Activated CD8-positive, alpha-beta memory T cell treated with anti-CD3 and anti-CD28 coated beads, Interleukin-2, amount 50 U/mL, for 48 hours (primary cell): ENCODE results near the gene SDK2.
"Not testable (repeated sequence)": the region's sequence is repeated elsewhere in the genome, so short reads cannot be mapped to it uniquely, and the experiment has no call there.

ENCODE experiments used
- DNase-seq: peaks from one replicate; pipeline ENCODE4 v3.0.0-alpha.2; 2020

Gene SDK2

GRCh38 chr17:73472715-73473114 is 171.5 kb downstream of the SDK2 start:
- not testable (repeated sequence) for DNase-seq

GRCh38 chr17:73471924-73472323 is 172.3 kb downstream of the SDK2 start:
- no peak for DNase-seq

DNA sequence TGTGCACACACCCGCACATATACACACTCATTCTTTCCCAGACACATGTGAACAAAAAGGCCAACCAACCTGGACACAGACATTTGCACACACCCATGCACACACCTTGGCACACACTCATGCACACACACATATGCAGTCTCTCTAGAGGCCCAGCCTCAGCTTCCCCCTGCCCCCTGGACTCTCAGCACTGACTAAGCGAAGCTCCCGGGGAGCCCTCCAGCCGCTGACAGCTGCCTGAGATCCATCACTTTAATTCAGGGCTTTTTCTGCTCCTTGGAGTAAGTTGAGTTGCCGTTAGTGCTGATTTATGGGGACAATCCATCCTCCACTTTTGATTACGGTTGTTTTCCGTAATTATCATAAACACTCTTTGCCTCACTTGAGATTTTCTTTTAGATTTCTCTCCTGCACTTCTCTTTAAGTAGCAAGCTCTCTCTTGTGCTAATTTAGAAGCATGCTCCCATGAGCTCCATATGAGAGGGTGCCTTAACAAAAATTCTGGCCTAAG is 173.9 kb downstream of the SDK2 start:
- no peak for DNase-seq

DNA sequence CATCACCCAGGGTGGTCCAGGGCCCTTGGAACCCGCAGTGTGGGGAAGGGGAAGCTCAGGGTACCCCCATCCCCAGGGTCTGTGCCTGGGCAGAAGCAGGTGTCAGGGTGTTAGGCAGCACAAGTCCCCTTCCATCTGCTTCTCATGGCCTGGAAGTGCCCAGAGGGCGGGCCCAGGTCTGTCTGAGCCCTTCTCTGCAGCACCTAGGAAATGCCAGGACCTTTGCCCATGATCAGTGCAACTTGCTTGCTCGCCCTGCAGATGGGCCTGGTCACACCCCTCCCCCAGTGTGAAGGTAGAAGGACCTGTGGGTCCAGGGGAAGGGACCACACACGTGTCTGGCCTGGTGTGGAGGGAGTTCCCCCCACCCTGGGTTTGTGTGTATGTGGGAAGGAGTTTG is 174.9 kb downstream of the SDK2 start:
- DNase-seq: no peak

DNA sequence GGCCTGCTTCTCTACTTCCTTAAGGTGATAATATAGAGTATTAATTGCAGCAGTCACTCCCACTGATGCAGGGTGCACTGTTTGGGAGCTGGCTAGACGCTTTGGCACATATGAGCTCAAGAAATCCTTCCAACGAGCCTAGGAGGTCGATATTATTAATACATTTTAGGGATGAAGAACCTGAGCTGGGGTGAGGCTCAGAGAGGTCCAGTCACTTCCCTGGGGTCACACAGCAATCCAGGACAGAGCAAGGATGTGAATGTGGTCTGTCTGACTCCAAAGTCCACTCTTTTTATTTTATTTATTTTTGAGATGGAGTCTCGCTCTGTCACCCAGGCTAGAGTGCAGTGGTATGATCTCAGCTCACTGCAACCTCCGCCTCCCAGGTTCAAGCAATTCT is 176.0 kb downstream of the SDK2 start:
- DNase-seq: no peak

GRCh38 chr17:73467651-73468050 is 176.6 kb downstream of the SDK2 start:
- DNase-seq: no peak

GRCh38 chr17:73466704-73467433 is 177.4 kb downstream of the SDK2 start:
- DNase-seq: no peak

DNA sequence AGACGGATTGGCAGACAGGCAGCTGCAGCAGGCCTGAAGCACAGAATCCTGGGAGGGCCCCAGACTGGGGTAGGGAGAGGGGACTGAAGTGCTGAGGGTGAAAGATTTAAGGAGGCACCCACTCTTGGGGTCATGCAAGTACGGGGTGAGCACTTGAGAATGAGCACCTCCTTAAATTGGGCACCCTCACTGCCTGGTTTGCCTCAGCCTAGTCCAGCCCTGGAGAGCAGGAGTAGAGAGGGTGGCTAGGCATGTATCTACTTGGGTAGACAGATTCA is 178.4 kb downstream of the SDK2 start:
- DNase-seq: no peak

DNA sequence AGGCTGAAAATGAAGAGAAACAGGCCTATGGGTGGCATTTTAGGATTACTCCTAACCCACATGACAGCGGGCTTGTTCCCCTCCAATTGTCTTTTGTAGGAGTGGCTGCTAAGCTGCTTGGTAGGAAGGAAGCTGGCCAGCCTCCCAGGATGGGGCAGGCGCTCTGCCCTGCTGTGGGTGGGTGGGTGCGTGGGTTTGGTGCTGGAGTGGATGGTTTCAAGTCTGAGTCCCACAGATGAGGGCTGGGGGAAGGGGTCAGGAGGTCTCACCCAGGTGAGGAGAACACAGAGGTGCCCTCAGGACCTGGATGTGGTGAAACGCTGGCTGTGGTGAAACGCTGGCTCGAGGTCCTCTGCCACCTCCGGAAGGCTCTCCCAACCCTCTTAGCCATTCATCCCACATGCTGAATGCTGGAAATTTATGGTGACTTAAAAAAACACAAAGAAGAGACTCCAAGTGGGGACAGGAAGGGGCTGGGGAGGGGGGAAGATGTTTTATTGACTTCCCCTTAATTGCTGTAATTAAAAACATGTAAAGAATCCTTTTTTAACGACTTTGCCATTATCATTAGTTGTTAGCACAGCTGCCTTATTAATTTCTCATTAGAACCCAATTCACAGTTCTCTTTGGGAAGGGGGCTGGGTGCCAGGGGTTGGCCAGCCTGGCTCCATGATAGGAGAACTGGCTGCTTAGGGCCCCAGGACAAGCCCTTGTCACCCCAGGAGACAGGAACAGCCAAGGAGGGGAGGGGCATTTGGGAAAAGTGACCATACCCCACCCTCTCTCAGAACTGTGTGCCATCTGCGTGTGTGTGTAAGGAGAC is 178.9 kb downstream of the SDK2 start:
- DNase-seq: no peak

- DNase-seq: no peak
Observed at GRCh38 chr17:73464447-73464846, 179.8 kb downstream of the SDK2 start.

GRCh38 chr17:73463821-73464220 is 180.4 kb downstream of the SDK2 start:
- no peak for DNase-seq

GRCh38 chr17:73462823-73463222 is 181.4 kb downstream of the SDK2 start:
- DNase-seq: no peak

DNA sequence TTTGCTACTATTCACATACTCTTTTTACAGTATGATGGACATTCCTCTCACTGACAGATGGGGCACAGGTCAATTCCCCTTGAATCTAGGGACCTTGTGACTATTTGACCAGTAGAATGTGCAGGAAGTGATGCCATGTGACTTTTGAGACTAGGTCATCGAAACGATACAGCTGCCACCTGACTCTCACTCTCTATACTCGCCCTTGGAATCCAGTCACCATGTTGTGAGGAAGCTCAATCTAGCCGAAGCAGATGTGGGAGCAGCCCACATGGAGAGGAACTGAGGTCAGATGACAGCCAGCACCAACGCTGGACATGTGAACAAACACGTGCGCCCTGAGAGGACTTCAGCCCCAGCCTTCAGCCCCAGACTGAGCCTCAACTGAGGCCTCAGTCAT is 184.3 kb downstream of the SDK2 start:
- no peak for DNase-seq

- DNase-seq: no peak
Observed at GRCh38 chr17:73455767-73456166, 188.5 kb downstream of the SDK2 start.

DNA sequence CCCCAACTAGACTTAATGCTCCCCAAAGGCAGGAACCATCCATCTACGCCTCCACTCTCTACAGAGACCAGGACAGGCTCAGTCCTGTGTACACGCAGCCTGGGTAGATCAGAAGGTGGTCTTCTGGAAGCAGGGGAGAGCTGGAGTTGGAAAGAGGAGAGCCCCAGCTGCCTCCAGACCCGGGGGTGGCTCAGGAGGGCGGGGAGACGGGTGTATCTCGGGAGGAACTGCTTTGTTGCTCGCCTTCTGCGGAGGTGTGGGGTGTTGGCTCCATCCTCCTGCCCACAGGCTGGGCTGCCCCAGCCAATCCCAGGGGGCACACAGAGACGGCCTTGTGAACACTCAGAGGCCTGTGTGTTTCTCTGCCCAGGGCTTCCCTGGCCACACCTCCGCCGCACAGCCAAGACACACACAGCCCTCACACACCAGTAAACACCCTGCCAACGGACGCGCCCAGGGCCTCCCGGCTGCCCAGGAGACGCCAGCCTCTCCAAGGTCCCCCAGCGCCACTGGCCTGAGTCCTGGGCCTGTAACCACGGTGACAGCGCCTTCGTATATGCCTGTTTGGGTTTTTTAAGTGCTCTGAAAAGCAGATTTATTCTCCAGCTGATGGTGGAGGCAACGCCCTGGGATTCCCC is 189.1 kb downstream of the SDK2 start:
- DNase-seq: no peak

- DNase-seq: not testable (repeated sequence)
Observed at GRCh38 chr17:73453494-73453893, 190.8 kb downstream of the SDK2 start.

DNA sequence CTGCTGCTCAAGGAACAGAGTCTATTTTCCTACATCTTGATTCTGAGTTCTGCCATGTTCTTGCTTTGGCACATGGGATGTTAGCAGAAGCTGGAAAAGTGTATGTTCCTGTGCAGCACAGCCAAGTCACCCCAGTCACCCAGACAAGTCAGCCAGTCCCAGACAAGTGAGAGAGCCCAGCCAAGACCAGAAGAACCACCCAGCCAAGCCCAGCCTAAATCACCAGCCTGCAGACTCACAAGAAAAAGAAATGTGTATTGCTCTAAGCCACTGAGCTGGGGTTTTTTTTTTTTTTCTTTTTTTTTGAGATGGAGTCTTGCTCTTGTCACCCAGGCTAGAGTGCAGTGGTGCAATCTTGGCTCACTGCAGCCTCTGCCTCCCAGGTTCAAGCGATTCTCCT is 191.2 kb downstream of the SDK2 start:
- DNase-seq: no peak

DNA sequence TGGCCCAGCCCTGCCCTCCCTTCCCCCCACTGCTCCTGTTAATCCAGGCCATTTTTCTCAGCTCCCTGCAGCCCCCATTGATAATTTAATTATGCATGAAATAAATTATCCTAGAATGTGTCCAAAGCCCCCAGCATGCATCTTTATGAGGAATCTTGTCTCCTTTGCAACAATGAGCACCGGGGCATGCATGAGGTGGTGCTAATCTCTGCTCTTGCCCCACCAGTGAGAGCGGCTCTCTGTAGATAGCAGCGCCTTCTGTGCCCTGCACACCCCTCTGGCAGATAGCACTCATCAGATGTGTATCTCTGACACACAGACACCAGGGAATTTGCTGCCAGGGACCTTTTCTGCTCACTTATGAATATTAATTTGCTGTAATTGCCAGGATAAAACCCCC is 192.2 kb downstream of the SDK2 start:
- DNase-seq: no peak

GRCh38 chr17:73447319-73447718 is 196.9 kb downstream of the SDK2 start:
- no peak for DNase-seq

- DNase-seq: no peak
Observed at GRCh38 chr17:73446617-73447016, 197.6 kb downstream of the SDK2 start.

DNA sequence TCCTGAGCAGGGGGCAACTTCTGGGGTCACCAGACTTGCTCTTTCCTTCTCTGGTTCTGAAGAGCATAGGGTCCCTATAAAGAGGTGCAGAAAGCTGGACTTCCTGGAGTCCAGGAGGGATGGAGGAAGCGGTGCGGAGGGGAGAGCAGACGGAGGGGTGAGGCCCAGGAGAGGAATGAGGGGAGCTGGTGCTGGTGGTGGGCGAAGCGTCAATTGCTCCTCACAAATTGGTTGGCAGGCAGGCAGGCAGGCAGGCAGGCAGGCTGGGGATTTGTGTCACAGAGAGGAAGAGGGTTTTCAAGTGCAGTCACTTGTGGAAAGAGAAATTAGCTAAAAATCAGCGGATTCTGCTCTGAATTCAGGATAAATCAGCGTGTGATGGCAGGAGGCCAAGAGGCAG is 198.8 kb downstream of the SDK2 start:
- no peak for DNase-seq

DNA sequence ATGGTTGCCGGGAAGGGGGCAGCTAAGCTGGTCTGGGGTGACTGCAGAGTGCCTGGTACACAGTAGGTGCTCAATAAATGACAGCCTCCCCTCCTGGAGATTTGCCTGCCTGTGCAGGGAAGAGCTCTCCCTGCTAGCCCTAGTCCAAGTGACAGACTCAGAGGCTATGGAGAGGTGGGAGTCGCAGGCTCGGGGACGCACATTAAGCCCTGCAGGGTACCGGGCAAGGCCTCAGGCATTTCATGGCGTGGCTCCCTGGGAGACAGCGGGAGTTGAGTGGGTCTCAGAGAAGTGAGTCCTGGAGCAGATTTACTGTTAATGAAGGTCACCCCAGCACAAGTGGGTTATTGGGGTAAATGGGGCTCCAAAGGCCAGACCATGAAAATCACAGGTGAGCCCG is 200.2 kb downstream of the SDK2 start:
- DNase-seq: no peak

GRCh38 chr17:73439597-73439996 is 204.6 kb downstream of the SDK2 start:
- DNase-seq: no peak

GRCh38 chr17:73437826-73438225 is 206.4 kb downstream of the SDK2 start:
- no peak for DNase-seq
